ENCODE data around the gene ZNF263. TPM values are rescaled to one million over a fixed set of nuclear protein-coding genes. Genes with fewer than 3 reads are reported as not detected.

ZNF263 gene
- total and polyA plus RNA-seq, 2 of the 13 experiments (the other 11 are each of a cell fraction or from before 2014, with no cell fraction given), result 10.2 to 41.2 TPM

- TF ChIP-seq SNAI1 (CRISPR knock-in tag; IDR thresholded peaks at IDR 0.05; ENCODE audit: borderline replicate concordance) (peak; percentile 79; the same call in 1 of the 2 replicates), ELF4 (CRISPR knock-in tag; IDR thresholded peaks at IDR 0.05; ENCODE audit: borderline replicate concordance) (0 out of 2 replicates have a peak, but pooled peaks have one; percentile 13), ZNF512B (CRISPR knock-in tag; IDR thresholded peaks at IDR 0.05; ENCODE audit: borderline replicate concordance) (no peak), JARID2 (CRISPR knock-in tag; IDR thresholded peaks at IDR 0.05; ENCODE audit: insufficient replicate concordance) (no peak), ZXDC (CRISPR knock-in tag; IDR thresholded peaks at IDR 0.05) (0 out of 2 replicates have a peak, but pooled peaks have one; percentile 41), ZNF562 (CRISPR knock-in tag; IDR thresholded peaks at IDR 0.05; ENCODE audit: borderline replicate concordance) (no peak), ZNF282 (IDR thresholded peaks at IDR 0.05; ENCODE audit: partially characterized antibody) (no peak), PRDM15 (CRISPR knock-in tag; IDR thresholded peaks at IDR 0.05) (no peak), AHR (CRISPR knock-in tag; IDR thresholded peaks at IDR 0.05) (no peak), SNRNP70 (IDR thresholded peaks at IDR 0.05; ENCODE audit: low read depth, low read length) (no peak), KLF12 (CRISPR knock-in tag; IDR thresholded peaks at IDR 0.05; ENCODE audit: borderline replicate concordance) (no peak)
- TF ChIP-seq, protein P1, sequence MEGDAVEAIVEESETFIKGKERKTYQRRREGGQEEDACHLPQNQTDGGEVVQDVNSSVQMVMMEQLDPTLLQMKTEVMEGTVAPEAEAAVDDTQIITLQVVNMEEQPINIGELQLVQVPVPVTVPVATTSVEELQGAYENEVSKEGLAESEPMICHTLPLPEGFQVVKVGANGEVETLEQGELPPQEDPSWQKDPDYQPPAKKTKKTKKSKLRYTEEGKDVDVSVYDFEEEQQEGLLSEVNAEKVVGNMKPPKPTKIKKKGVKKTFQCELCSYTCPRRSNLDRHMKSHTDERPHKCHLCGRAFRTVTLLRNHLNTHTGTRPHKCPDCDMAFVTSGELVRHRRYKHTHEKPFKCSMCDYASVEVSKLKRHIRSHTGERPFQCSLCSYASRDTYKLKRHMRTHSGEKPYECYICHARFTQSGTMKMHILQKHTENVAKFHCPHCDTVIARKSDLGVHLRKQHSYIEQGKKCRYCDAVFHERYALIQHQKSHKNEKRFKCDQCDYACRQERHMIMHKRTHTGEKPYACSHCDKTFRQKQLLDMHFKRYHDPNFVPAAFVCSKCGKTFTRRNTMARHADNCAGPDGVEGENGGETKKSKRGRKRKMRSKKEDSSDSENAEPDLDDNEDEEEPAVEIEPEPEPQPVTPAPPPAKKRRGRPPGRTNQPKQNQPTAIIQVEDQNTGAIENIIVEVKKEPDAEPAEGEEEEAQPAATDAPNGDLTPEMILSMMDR (CRISPR knock-in tag; IDR thresholded peaks at IDR 0.05), result no peak
Observed at GRCh38 chr16:3283543-3284447, 504 bp downstream of the ZNF263 start (continued).

Measured in HepG2 (cell line).